Neuronal stem cell (in vitro differentiated cells): ENCODE measurements around the gene UTP25.

ENCODE experiments used
- DNase-seq: peaks from one replicate; pipeline ENCODE4 v3.0.0-alpha.2; 2013; ENCODE audit warnings: low spot score
- H2AFZ ChIP-seq: one replicate; pipeline ENCODE4 v1.6.1; 2013; ENCODE audit warnings: mild to moderate bottlenecking, low read length, inconsistent platforms
- H2AK5ac ChIP-seq: 2 replicates; pipeline ENCODE4 v1.6.1; 2013; ENCODE audit warnings: low read depth, mild to moderate bottlenecking, inconsistent platforms, low read length, moderate library complexity, mixed read lengths
- H2BK120ac ChIP-seq: 2 replicates; pipeline ENCODE4 v1.6.1; 2013; ENCODE audit warnings: low read depth, mild to moderate bottlenecking, inconsistent platforms, low read length, moderate library complexity, mixed read lengths
- H2BK12ac ChIP-seq: one replicate; pipeline ENCODE4 v1.6.1; 2013; ENCODE audit warnings: low read length, inconsistent platforms
- H2BK15ac ChIP-seq: 2 replicates; pipeline ENCODE4 v1.6.1; 2013; ENCODE audit warnings: mild to moderate bottlenecking, low read length, inconsistent platforms, mixed read lengths
- H2BK5ac ChIP-seq: one replicate; pipeline ENCODE4 v1.6.1; 2013; ENCODE audit warnings: inconsistent platforms, mild to moderate bottlenecking, low read length, moderate library complexity
- H3K14ac ChIP-seq: one replicate; pipeline ENCODE4 v1.6.1; 2013; ENCODE audit warnings: low read length, inconsistent platforms
- H3K18ac ChIP-seq: 2 replicates; pipeline ENCODE4 v1.6.1; 2013; ENCODE audit warnings: low read length, inconsistent platforms
- H3K23ac ChIP-seq: 2 replicates; pipeline ENCODE4 v1.6.1; 2013; ENCODE audit warnings: low read depth, mild to moderate bottlenecking, mixed read lengths, low read length, inconsistent platforms; ENCODE audit not compliant: poor library complexity
- H3K27ac ChIP-seq: replicated peaks from 3 replicates; pipeline ENCODE4 v1.5.1; 2013; ENCODE audit warnings: low read length, inconsistent platforms
- H3K27me3 ChIP-seq, 3 experiments: 2 replicates each; pipeline ENCODE4 v1.6.1; 2013; ENCODE audit warnings: low read length in 3 of 3, mild to moderate bottlenecking in 2 of 3, inconsistent platforms in 1 of 3, low read depth in 1 of 3, mixed read lengths in 1 of 3, moderate library complexity in 1 of 3; ENCODE audit not compliant: control insufficient read depth in 3 of 3, insufficient read depth in 3 of 3
- H3K36me3 ChIP-seq, 2 donors: replicated peaks in 1 of 2; 2 replicates each; pipeline ENCODE4 v1.6.1; 2013; ENCODE audit warnings: low read length in 2 of 2; ENCODE audit not compliant: control insufficient read depth in 2 of 2, insufficient read depth in 2 of 2
- H3K4ac ChIP-seq: 2 replicates; pipeline ENCODE4 v1.6.1; 2013; ENCODE audit warnings: inconsistent platforms, mild to moderate bottlenecking, low read length, moderate library complexity
- H3K4me1 ChIP-seq, 2 donors: 1 replicate in 1 of 2; 2 replicates in 1 of 2; pipeline ENCODE4 v1.6.1; 2013; ENCODE audit warnings: low read length in 2 of 2, low read depth in 1 of 2; ENCODE audit not compliant: control insufficient read depth in 2 of 2, insufficient read depth in 1 of 2
- H3K4me2 ChIP-seq: one replicate; pipeline ENCODE4 v1.6.1; 2013; ENCODE audit warnings: mild to moderate bottlenecking, low read length, inconsistent platforms; ENCODE audit not compliant: insufficient read depth, poor library complexity, severe bottlenecking
- H3K4me3 ChIP-seq, 2 donors: 2 replicates each; pipeline ENCODE4 v1.5.1; 2013; ENCODE audit warnings: low read length in 2 of 2, mild to moderate bottlenecking in 2 of 2, inconsistent platforms in 1 of 2, moderate library complexity in 1 of 2
- H3K79me1 ChIP-seq: one replicate; pipeline ENCODE4 v1.6.1; 2013; ENCODE audit warnings: low read depth, mild to moderate bottlenecking, inconsistent platforms, low read length, moderate library complexity
- H3K9ac ChIP-seq: one replicate; pipeline ENCODE4 v1.6.1; 2013; ENCODE audit warnings: mild to moderate bottlenecking, low read depth, low read length, inconsistent platforms; ENCODE audit not compliant: poor library complexity
- H3K9me3 ChIP-seq, 2 donors: replicated peaks in 1 of 2; 2 replicates each; pipeline versions ENCODE3 to v1.6.1; 2013; ENCODE audit warnings: low read length in 2 of 2, mild to moderate bottlenecking in 2 of 2, inconsistent platforms in 1 of 2, low read depth in 1 of 2, mixed read lengths in 1 of 2, moderate library complexity in 1 of 2; ENCODE audit not compliant: control insufficient read depth in 2 of 2, insufficient read depth in 1 of 2
- H4K8ac ChIP-seq: one replicate; pipeline ENCODE4 v1.6.1; 2013; ENCODE audit warnings: low read depth, mild to moderate bottlenecking, inconsistent platforms, low read length, moderate library complexity
- H4K91ac ChIP-seq: one replicate; pipeline ENCODE4 v1.6.1; 2013; ENCODE audit warnings: low read length, low read depth, mild to moderate bottlenecking, inconsistent platforms; ENCODE audit not compliant: poor library complexity
- WGBS, 2 donors: extraction: QIAGEN DNeasy Blood & Tissue Kit; methylation state at CpG; one replicate each; pipeline ENCODE4 v1.1.7; 2013; ENCODE audit warnings: missing lambda C conversion rate in 2 of 2, mixed read lengths in 1 of 2; ENCODE audit not compliant: insufficient read length in 2 of 2, insufficient replicate concordance in 1 of 2; ENCODE audit errors: extremely low coverage in 2 of 2; 5-methylcytosine and 5-hydroxymethylcytosine counted together

UTP25 gene

GRCh38 chr1:209784265-209785169 is 43.3 kb upstream of the UTP25 start, which contains the start of gene C1orf74:
C1orf74 (minus strand) TSS chr1:209784559; CDS start chr1:209783634, 925 bp downstream.
- peak within 1 kb of the TSS; percentile 69 to 89 for H3K4me3 ChIP-seq
- H4K8ac ChIP-seq = no peak within 1 kb of the TSS
- H2BK12ac ChIP-seq = no peak within 1 kb of the TSS
- H3K27me3 ChIP-seq = peaks cover 0 to 33% (median 18%) of the 10 kb centered on the region in 3 experiments
- peak within 1 kb of the TSS; percentile 88 for H2AFZ ChIP-seq
- peaks cover 0 to 7% of the 10 kb centered on the region in 2 donors for H3K9me3 ChIP-seq
- H3K18ac ChIP-seq = peak within 1 kb of the TSS; percentile 65
- no peak within 1 kb of the TSS for H3K14ac ChIP-seq
- peaks cover 4 to 6% of the 10 kb centered on the region in 2 donors for H3K4me1 ChIP-seq
- H4K91ac ChIP-seq = peak within 1 kb of the TSS; percentile 39
- peaks cover 3 to 7% of the 10 kb centered on the region in 2 donors for H3K36me3 ChIP-seq
- H2BK15ac ChIP-seq = no peak within 1 kb of the TSS
- H3K9ac ChIP-seq = peak within 1 kb of the TSS; percentile 44
- no peak within 1 kb of the TSS for H2BK5ac ChIP-seq
- H3K23ac ChIP-seq = peak within 1 kb of the TSS; percentile 97
- WGBS, 2 donors = no CpG with 5 or more reads among the region's 48 CpGs
- H3K27ac ChIP-seq = peak within 1 kb of the TSS; percentile 73
- H3K4ac ChIP-seq = no peak within 1 kb of the TSS
- H2BK120ac ChIP-seq = no peak within 1 kb of the TSS
- peak; percentile 97 for DNase-seq
- peak within 1 kb of the TSS; percentile 65 for H3K4me2 ChIP-seq
- H3K79me1 ChIP-seq = peaks cover 5% of the 10 kb centered on the region
- H2AK5ac ChIP-seq = peak within 1 kb of the TSS; percentile 9

GRCh38 chr1:209785592-209785991 is 42.2 kb upstream of the UTP25 start:
- WGBS, 2 donors = no CpG with 5 or more reads among the region's 4 CpGs
- Histone ChIP-seq H3K4me2 (no peak overlapping the region), H2BK12ac (no peak overlapping the region), H3K27me3 (peaks cover 0 to 44% (median 18%) of the 10 kb centered on the region in 3 experiments), H3K27ac (no peak overlapping the region), H2AFZ (peak overlapping the region; percentile 84), H2BK15ac (no peak overlapping the region), H3K23ac (no peak overlapping the region), H3K9me3 (peaks cover 0 to 7% of the 10 kb centered on the region in 2 donors), H2BK5ac (no peak overlapping the region), H3K14ac (no peak overlapping the region), H3K4me1 (peaks cover 4 to 6% of the 10 kb centered on the region in 2 donors), H4K8ac (no peak overlapping the region), H3K4me3 (no peak overlapping the region), H3K4ac (no peak overlapping the region), H3K18ac (no peak overlapping the region), H2AK5ac (no peak overlapping the region), H3K79me1 (peaks cover 5% of the 10 kb centered on the region), H3K36me3 (peaks cover 3 to 7% of the 10 kb centered on the region in 2 donors), H3K9ac (no peak overlapping the region), H2BK120ac (no peak overlapping the region), H4K91ac (no peak overlapping the region)
- DNase-seq = no peak

DNA sequence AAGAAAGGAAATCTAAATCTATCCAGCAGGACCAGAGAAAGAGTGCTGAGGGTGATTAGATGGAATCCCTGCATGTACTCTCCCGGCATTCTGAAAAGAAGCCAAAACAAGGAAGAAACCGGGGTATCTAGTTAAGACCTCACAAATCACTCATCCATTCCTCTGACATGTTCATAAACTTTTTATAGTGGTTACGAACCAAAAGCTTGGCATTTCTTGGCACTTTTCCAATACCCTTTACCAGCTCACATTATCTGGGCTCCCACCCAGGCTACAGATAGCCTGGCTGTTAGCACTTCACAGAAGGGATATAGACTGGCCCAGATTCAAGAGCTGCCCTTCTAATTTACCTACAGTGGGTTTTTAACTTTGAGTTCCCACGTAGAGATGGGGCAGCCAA is 41.6 kb upstream of the UTP25 start:
- H3K36me3 ChIP-seq = peaks cover 3 to 7% of the 10 kb centered on the region in 2 donors
- H3K23ac ChIP-seq = no peak overlapping the region
- WGBS, 2 donors = no CpG with 5 or more reads among the region's 4 CpGs
- no peak overlapping the region for H2AFZ ChIP-seq
- H3K4me1 ChIP-seq = peaks cover 4 to 6% of the 10 kb centered on the region in 2 donors
- no peak overlapping the region for H3K27ac ChIP-seq
- no peak overlapping the region for H3K14ac ChIP-seq
- peaks cover 5% of the 10 kb centered on the region for H3K79me1 ChIP-seq
- no peak overlapping the region for H3K9ac ChIP-seq
- H3K4me3 ChIP-seq = no peak overlapping the region
- DNase-seq = no peak
- no peak overlapping the region for H4K8ac ChIP-seq
- H2BK5ac ChIP-seq = no peak overlapping the region
- H2BK12ac ChIP-seq = no peak overlapping the region
- H3K9me3 ChIP-seq = peaks cover 0 to 7% of the 10 kb centered on the region in 2 donors
- no peak overlapping the region for H3K4me2 ChIP-seq
- H2BK120ac ChIP-seq = no peak overlapping the region
- no peak overlapping the region for H4K91ac ChIP-seq
- H3K18ac ChIP-seq = no peak overlapping the region
- peaks cover 0 to 47% (median 18%) of the 10 kb centered on the region in 3 experiments for H3K27me3 ChIP-seq
- H3K4ac ChIP-seq = no peak overlapping the region
- H2AK5ac ChIP-seq = no peak overlapping the region
- no peak overlapping the region for H2BK15ac ChIP-seq

- peak overlapping the region; percentile 27 for H2AFZ ChIP-seq
- H2AK5ac ChIP-seq = no peak overlapping the region
- H3K18ac ChIP-seq = no peak overlapping the region
- H3K27me3 ChIP-seq = peaks cover 0 to 55% (median 18%) of the 10 kb centered on the region in 3 experiments
- H2BK12ac ChIP-seq = no peak overlapping the region
- no peak overlapping the region for H3K27ac ChIP-seq
- H4K91ac ChIP-seq = no peak overlapping the region
- peaks cover 0 to 7% of the 10 kb centered on the region in 2 donors for H3K9me3 ChIP-seq
- H3K4me3 ChIP-seq = no peak overlapping the region
- H3K4me2 ChIP-seq = no peak overlapping the region
- H3K23ac ChIP-seq = no peak overlapping the region
- H3K4ac ChIP-seq = no peak overlapping the region
- H4K8ac ChIP-seq = no peak overlapping the region
- no peak overlapping the region for H3K9ac ChIP-seq
- H2BK15ac ChIP-seq = no peak overlapping the region
- peaks cover 5% of the 10 kb centered on the region for H3K79me1 ChIP-seq
- peaks cover 4 to 6% of the 10 kb centered on the region in 2 donors for H3K4me1 ChIP-seq
- no CpG with 5 or more reads among the region's 2 CpGs for WGBS, 2 donors
- H2BK5ac ChIP-seq = no peak overlapping the region
- peaks cover 1 to 3% of the 10 kb centered on the region in 2 donors for H3K36me3 ChIP-seq
- H3K14ac ChIP-seq = no peak overlapping the region
- H2BK120ac ChIP-seq = no peak overlapping the region
- no peak for DNase-seq
These were observed 40.2 kb upstream of the UTP25 start for GRCh38 chr1:209787551-209787950.
